ENCODE data around the gene SMURF1.

SMURF1 gene

DNA sequence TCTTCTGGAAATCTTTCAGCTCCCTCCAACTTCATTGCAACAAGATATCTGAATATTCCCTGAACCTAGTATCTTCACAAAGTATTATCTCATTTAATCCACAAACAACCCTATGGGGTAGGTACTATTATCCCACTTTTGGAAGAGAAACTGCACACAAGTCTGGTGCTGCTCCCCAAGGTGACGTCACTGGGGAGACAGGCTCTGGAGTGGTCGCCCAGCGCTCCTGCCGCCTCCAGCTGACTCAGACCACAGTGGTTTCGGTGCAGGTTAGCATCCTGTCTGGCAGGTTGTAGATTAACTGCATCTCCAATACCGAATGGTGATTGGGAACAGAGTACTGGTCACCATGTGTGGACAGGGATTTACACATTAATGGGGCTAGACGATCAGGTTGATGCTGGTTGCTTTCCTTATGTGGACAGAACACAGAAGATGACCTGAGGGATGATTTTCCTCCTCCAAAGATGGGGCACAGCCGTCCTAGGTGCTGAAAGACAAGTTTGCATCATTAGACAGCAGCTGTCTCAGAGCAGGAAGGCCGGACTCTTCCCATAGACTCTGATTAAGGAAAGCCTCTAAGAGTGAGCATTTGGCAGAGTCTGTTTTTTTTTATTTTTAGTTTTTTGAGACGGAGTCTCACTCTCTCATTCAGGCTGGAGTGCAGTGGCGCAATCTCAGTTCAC lies 137.0 kb downstream of the SMURF1 start:
- no peak overlapping the region for H3K4me3 ChIP-seq
- DNase-seq (ENCODE audit: low spot score): no peak
- no peak overlapping the region for H3K27ac ChIP-seq
- TF ChIP-seq, protein P1, sequence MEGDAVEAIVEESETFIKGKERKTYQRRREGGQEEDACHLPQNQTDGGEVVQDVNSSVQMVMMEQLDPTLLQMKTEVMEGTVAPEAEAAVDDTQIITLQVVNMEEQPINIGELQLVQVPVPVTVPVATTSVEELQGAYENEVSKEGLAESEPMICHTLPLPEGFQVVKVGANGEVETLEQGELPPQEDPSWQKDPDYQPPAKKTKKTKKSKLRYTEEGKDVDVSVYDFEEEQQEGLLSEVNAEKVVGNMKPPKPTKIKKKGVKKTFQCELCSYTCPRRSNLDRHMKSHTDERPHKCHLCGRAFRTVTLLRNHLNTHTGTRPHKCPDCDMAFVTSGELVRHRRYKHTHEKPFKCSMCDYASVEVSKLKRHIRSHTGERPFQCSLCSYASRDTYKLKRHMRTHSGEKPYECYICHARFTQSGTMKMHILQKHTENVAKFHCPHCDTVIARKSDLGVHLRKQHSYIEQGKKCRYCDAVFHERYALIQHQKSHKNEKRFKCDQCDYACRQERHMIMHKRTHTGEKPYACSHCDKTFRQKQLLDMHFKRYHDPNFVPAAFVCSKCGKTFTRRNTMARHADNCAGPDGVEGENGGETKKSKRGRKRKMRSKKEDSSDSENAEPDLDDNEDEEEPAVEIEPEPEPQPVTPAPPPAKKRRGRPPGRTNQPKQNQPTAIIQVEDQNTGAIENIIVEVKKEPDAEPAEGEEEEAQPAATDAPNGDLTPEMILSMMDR (IDR thresholded peaks at IDR 0.05): no peak

DNA sequence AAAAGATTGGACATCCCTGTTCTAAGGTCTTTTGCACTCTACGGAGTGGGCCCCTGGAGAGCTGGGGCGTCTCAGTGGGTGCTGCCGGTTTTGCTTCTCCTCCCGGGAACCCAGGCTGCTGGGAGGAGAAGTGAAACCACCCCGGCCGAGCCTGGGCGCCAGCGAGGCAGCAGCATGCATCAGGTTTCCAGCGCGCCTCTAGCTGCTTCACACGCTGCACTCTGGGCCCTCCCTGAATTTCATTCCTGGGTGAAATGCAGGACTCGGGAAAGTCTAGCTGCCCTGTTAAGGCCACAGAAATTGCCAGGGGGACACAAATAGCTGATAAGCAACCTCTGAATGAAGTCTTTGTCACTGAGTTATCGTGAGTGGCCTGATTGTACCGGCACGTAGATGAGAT lies 138.1 kb downstream of the SMURF1 start:
- H3K27ac ChIP-seq: no peak overlapping the region
- no peak overlapping the region for H3K4me3 ChIP-seq
- TF ChIP-seq, protein P1 (IDR thresholded peaks at IDR 0.05): no peak
- no peak for DNase-seq (ENCODE audit: low spot score)

DNA sequence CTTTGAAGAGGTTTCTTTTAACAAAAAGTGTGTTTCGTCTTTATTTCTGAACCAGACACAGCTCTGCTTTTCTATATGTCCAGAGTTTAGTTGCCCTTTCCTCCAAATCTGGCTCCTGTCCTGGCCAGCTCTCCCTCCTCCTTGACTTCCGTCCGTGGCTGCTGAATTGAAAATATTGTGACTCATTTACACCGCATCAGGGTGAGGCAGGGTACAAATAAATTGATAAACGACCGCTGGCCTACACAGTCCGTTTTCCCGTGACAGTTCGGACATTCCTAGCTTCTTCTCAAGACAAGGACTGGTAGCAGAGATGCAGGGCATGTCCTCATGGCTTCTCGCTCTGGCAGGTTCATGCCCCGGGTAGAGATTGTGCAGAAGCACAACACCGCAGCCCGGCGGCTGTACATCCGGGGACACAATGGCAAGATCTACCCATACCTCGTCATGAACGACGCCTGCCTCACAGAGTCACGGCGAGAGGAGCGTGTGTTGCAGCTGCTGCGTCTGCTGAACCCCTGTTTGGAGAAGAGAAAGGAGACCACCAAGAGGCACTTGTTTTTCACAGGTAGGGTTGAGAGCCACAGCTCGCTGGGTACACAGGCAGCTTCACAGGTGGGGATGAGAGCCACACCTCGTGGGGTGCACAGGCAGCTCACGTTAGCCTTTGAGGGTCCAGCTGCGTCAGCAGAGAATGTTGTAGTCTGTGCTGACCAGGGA lies 139.0 kb downstream of the SMURF1 start:
- Histone ChIP-seq H3K4me3 (no peak overlapping the region), H3K27ac (no peak overlapping the region)
- TF ChIP-seq, protein P1 (IDR thresholded peaks at IDR 0.05): no peak
- DNase-seq (ENCODE audit: low spot score): no peak

DNA sequence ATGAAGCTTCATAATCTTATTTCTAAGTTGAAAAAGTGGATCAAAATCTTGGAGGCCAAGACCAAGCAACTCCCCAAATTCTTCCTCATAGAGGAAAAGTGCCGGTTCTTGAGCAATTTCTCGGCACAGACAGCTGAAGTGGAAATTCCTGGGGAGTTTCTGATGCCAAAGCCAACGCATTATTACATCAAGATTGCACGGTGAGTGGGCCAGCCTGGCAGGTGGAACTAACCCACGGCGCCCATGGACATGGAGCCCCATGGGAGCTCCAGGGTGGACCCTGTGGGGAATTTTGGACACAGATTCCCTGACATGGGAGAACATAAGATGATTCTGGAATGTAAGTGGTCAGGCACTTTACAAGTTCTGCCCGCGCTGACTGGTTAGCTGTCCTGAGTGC lies 139.7 kb downstream of the SMURF1 start:
- H3K27ac ChIP-seq: no peak overlapping the region
- no peak for DNase-seq (ENCODE audit: low spot score)

DNA sequence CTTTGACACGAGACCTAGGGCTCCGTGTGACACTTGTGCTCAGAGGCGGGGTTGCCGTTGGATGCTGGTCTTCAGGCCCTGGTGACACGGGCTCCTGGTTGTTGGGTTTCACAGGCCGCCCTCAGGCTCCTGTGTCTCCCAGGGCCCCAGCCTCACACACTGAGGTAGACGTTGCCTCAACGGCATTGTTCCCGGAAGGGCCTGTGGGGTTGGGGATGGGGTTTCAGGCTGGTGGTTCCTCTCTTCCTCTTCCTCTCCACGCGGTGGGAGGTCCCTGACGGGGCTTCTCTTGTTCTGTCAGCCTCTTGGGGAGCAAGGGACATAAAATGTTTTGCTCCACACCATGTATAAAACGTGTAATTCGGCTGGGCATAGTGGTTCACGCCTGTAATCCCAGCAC lies 140.5 kb downstream of the SMURF1 start:
- Histone ChIP-seq H3K4me3 (no peak overlapping the region), H3K27ac (no peak overlapping the region)
- DNase-seq (ENCODE audit: low spot score): no peak
- TF ChIP-seq, protein P1 (IDR thresholded peaks at IDR 0.05): no peak

More for the DNA sequence above, 139.7 kb downstream of the SMURF1 start:
- no peak overlapping the region for H3K4me3 ChIP-seq
- TF ChIP-seq, protein P1 (IDR thresholded peaks at IDR 0.05): no peak

DNA sequence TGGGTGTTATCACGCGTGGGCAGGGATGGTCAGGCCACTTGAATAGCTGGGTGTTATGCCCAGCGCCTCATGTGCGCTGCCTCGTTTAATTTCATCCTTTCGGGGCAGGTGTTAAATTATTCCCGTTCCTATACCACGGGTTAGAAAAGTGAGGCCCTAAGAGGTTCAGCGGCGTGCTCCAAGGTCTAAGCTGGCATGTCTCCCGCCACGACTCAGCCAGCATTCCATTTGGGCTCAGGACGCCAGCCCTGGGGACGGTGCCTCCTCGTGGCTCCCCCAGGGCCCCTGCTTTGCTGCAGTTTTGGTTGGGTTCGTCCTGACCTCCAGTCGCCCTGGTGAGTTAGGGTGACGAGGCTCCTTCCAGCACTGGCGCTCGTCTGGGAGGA lies 141.1 kb downstream of the SMURF1 start:
- H3K27ac ChIP-seq: no peak overlapping the region
- no peak overlapping the region for H3K4me3 ChIP-seq
- no peak for DNase-seq (ENCODE audit: low spot score)
- TF ChIP-seq, protein P1 (IDR thresholded peaks at IDR 0.05): no peak
